B cell (primary cell): ENCODE results near the gene RREB1. TPM values are rescaled to one million over a fixed set of nuclear protein-coding genes. Genes with fewer than 3 reads are reported as not detected.

Source experiments
- ATAC-seq: fragments of 200-7000 bp; cut with Tn5 transposase; one replicate; pipeline ENCODE4 v1.10.0; 2021; ENCODE audit warnings: low read depth, mild to moderate bottlenecking, moderate number of reproducible peaks, moderate library complexity
- CTCF ChIA-PET: fragments of 350-600 bp; sonication (Branson Sonifier 250); formaldehyde crosslinking; loops from one replicate; lab custom pipeline; 2021; ENCODE audit warnings: antibody characterized with exemption, inconsistent platforms; lab: Charles Lee
- POLR2A ChIA-PET: fragments of 350-600 bp; sonication (Branson Sonifier 250); formaldehyde crosslinking; loops from one replicate; lab custom pipeline; 2021; ENCODE audit warnings: antibody characterized with exemption; lab: Charles Lee
- DNase-seq: peaks from one replicate; pipeline ENCODE4 v3.0.0; 2013
- H2AFZ ChIP-seq: 2 replicates; pipeline ENCODE4 v1.6.1; 2012; ENCODE audit warnings: mild to moderate bottlenecking, low read depth, low read length; ENCODE audit not compliant: insufficient read depth, poor library complexity, severe bottlenecking
- H3K27ac ChIP-seq, 2 donors: 1 replicate in 1 of 2; 2 replicates in 1 of 2; pipeline ENCODE4 v1.5.1; 2012 to 2013; ENCODE audit warnings: low read length in 2 of 2, mild to moderate bottlenecking in 2 of 2, moderate library complexity in 1 of 2
- H3K27me3 ChIP-seq, 4 experiments: fragments of 200-600 bp in 1 of 4; sonication (generic) in 1 of 4; replicated peaks in 1 of 4; 1 replicate in 2 of 4; 2 replicates in 2 of 4; pipeline versions ENCODE4 v1.6.1 to v1.7.0; 2013 to 2016; ENCODE audit warnings: low read length in 3 of 4, mild to moderate bottlenecking in 2 of 4, mixed read lengths in 1 of 4, moderate library complexity in 1 of 4; ENCODE audit not compliant: insufficient read depth in 4 of 4, control insufficient read depth in 3 of 4; ENCODE audit errors: control extremely low read depth in 1 of 4
- H3K36me3 ChIP-seq, 2 experiments: replicated peaks in 1 of 2; 1 replicate in 1 of 2; 2 replicates in 1 of 2; pipeline versions ENCODE4 v1.6.1 to v1.7.1; 2013; ENCODE audit warnings: low read length in 1 of 2; ENCODE audit not compliant: insufficient read depth in 2 of 2, control insufficient read depth in 1 of 2; ENCODE audit errors: control extremely low read depth in 1 of 2, extremely low read depth in 1 of 2
- H3K4me1 ChIP-seq, 2 donors: fragments of 200-600 bp in 1 of 2; sonication (generic) in 1 of 2; 1 replicate in 1 of 2; 2 replicates in 1 of 2; pipeline versions ENCODE4 v1.5.1 to v1.6.1; 2013 to 2017; ENCODE audit warnings: low read length in 2 of 2; ENCODE audit not compliant: control insufficient read depth in 2 of 2, insufficient read depth in 2 of 2
- H3K4me2 ChIP-seq: replicated peaks from 2 replicates; pipeline ENCODE3; 2012; ENCODE audit warnings: mild to moderate bottlenecking, low read depth, low read length; ENCODE audit not compliant: poor library complexity, severe bottlenecking
- H3K4me3 ChIP-seq, 5 experiments: fragments of 200-600 bp in 1 of 5; sonication (generic) in 1 of 5; 1 replicate in 3 of 5; 2 replicates in 2 of 5; pipeline versions ENCODE4 v1.5.1 to v1.7.0; 2011 to 2016; ENCODE audit warnings: low read length in 4 of 5, mild to moderate bottlenecking in 4 of 5, low read depth in 2 of 5, control low read depth in 1 of 5, moderate library complexity in 1 of 5; ENCODE audit not compliant: insufficient read depth in 1 of 5; ENCODE audit errors: control extremely low read depth in 1 of 5, extremely low read depth in 1 of 5
- H3K79me2 ChIP-seq: fragments of 200-600 bp; sonication (generic); one replicate; pipeline ENCODE4 v1.6.0; 2016; ENCODE audit warnings: low read length; ENCODE audit not compliant: control insufficient read depth, insufficient read depth
- H3K9ac ChIP-seq: fragments of 200-600 bp; sonication (generic); 2 replicates; pipeline ENCODE4 v1.6.1; 2017; ENCODE audit warnings: mild to moderate bottlenecking, low read length, moderate library complexity
- H3K9me3 ChIP-seq, 3 donors: one replicate each; pipeline versions ENCODE4 v1.6.1 to v1.7.1; 2013; ENCODE audit warnings: low read length in 2 of 3; ENCODE audit not compliant: control insufficient read depth in 2 of 3, insufficient read depth in 1 of 3; ENCODE audit errors: control extremely low read depth in 1 of 3
- H4K20me1 ChIP-seq: 2 replicates; pipeline ENCODE4 v1.6.0; 2012; ENCODE audit warnings: mild to moderate bottlenecking, low read length; ENCODE audit not compliant: insufficient read depth, control insufficient read depth, poor library complexity, severe bottlenecking
- H3K27ac Mint-ChIP-seq: one replicate; pipeline ENCODE4 v1.8.0; 2021; ENCODE audit warnings: mixed read lengths
- H3K27me3 Mint-ChIP-seq: one replicate; pipeline ENCODE4 v1.8.0; 2021; ENCODE audit warnings: mixed read lengths
- H3K4me1 Mint-ChIP-seq: one replicate; pipeline ENCODE4 v1.8.0; 2021; ENCODE audit warnings: mixed read lengths
- H3K4me3 Mint-ChIP-seq: one replicate; pipeline ENCODE4 v1.8.0; 2021; ENCODE audit warnings: mixed read lengths
- H3K9me3 Mint-ChIP-seq: one replicate; pipeline ENCODE4 v1.8.0; 2022; ENCODE audit warnings: mixed read lengths; ENCODE audit not compliant: insufficient read depth
- EZH2 ChIP-seq: IDR thresholded peaks from 2 replicates; pipeline ENCODE4 v1.6.1; 2012; ENCODE audit warnings: borderline replicate concordance, low read depth, mild to moderate bottlenecking, moderate library complexity, low read length; ENCODE audit not compliant: insufficient read depth, poor library complexity, severe bottlenecking
- WGBS: methylation state at CpG from one replicate; pipeline ENCODE4 v1.1.5; 2013; ENCODE audit warnings: missing lambda C conversion rate; ENCODE audit not compliant: insufficient coverage; 5-methylcytosine and 5-hydroxymethylcytosine counted together
- intact Hi-C: fragments of 100-400 bp; cut with micrococcal nuclease; formaldehyde crosslinking; loops from one replicate; pipeline ENCODE4 v1.10.0; 2022
- polyA plus RNA-seq: library from polyadenylated mRNA; depleted of rRNA; stranded (reverse); fragments of >200 nt; gene quantifications from 2 replicates; pipeline ENCODE4 v1.2.3, GENCODE V29; 2012
- total RNA-seq, 2 donors: library from RNA; stranded (reverse); fragments of 120-200 nt in 1 of 2; gene quantifications; 1 replicate in 1 of 2; 2 replicates in 1 of 2; pipeline versions ENCODE4 v1.2.3 to v1.2.4, GENCODE V29; 2013 to 2022
- TF ChIP-seq, protein P1 (sequence below): fragments of 200-600 bp; IDR thresholded peaks from one replicate; pipeline ENCODE4 v1.8.0; 2022; ENCODE audit warnings: antibody characterized with exemption, mild to moderate bottlenecking

RREB1 gene
- total and polyA plus RNA-seq, 2 donors (not counting 1 experiment from before 2014, with no cell fraction given): 10.4 to 58.6 TPM

DNA sequence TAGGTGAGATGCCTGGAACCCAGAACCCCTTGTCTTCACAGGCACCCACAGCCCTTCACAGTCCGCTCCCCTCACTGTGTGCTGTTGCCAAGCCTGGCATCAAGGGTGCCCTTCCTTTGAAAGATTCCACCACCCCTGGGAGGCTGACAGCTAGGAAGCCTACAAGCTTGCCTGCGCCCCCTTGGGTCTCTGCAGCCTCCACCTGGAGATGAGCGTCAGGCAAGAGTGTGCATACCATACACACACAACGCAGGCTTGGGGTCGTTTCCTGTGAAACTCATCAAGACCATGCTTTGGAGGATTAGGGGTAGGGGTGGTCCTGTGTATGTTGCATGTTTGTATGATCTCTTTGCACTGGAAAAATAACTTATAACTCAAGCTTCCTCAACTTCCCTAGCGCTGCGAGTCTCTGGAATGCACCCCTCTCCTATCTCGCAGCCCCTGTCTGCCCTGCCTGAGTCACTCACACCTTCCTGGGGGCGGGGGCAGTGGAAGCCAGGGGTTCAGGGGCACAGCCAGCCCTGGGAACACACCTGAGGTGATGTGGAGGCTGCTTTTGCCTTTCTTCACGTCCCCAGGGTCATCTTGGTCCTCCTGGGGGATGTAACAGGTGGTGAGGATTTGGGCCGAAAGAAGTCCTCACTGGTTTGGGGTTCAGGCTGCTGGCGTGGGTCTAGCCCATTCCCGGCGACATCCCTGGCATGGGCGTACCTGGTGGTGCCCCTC lies 138.1 kb downstream of the RREB1 start:
- Mint-ChIP-seq H3K4me1 (peaks cover 26% of the 10 kb centered on the region), H3K9me3 (no peaks in the 10 kb centered on the region), H3K4me3 (no peak overlapping the region), H3K27me3 (no peaks in the 10 kb centered on the region), H3K27ac (no peak overlapping the region)
- CTCF ChIA-PET: interaction anchor here (1.0 to 5.4 kb wide), 6 partner anchors 9 to 570 kb away, joined by 3 to 77 read pairs (median 6); no protein-coding TSS in a partner anchor
- DNase-seq (no peak), ATAC-seq (no peak)
- H3K79me2 ChIP-seq: peaks cover 4% of the 10 kb centered on the region
- WGBS: over 99% methylated on average over 10 of the region's 15 CpGs
- intact Hi-C loops: loop anchor here (10.0 kb wide), 1 partner anchor 341 kb away; no protein-coding TSS in a partner anchor
- peaks cover 0 to 16% of the 10 kb centered on the region in 2 donors for H3K4me1 ChIP-seq
- no peaks in the 10 kb centered on the region for H3K9me3 ChIP-seq
- no peaks in the 10 kb centered on the region for H3K27me3 ChIP-seq
- H3K9ac ChIP-seq: no peak overlapping the region
- H3K27ac ChIP-seq: no peak overlapping the region
- no peak overlapping the region for H3K4me2 ChIP-seq
- TF ChIP-seq, protein P1, sequence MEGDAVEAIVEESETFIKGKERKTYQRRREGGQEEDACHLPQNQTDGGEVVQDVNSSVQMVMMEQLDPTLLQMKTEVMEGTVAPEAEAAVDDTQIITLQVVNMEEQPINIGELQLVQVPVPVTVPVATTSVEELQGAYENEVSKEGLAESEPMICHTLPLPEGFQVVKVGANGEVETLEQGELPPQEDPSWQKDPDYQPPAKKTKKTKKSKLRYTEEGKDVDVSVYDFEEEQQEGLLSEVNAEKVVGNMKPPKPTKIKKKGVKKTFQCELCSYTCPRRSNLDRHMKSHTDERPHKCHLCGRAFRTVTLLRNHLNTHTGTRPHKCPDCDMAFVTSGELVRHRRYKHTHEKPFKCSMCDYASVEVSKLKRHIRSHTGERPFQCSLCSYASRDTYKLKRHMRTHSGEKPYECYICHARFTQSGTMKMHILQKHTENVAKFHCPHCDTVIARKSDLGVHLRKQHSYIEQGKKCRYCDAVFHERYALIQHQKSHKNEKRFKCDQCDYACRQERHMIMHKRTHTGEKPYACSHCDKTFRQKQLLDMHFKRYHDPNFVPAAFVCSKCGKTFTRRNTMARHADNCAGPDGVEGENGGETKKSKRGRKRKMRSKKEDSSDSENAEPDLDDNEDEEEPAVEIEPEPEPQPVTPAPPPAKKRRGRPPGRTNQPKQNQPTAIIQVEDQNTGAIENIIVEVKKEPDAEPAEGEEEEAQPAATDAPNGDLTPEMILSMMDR: no peak
- no peak for TF ChIP-seq EZH2
- H4K20me1 ChIP-seq: peaks cover 31% of the 10 kb centered on the region
- peaks cover 1 to 66% of the 10 kb centered on the region in 2 experiments for H3K36me3 ChIP-seq
- no peak overlapping the region for H3K4me3 ChIP-seq
- H2AFZ ChIP-seq: no peak overlapping the region
- POLR2A ChIA-PET: no interaction called here
